HG03159 (cell line): ENCODE data around the gene ZCCHC4.

Experiments used
- ATAC-seq: cut with Tn5 transposase; IDR thresholded peaks from one replicate; pipeline ENCODE4 v1.9.1; 2021; ENCODE audit warnings: mild to moderate bottlenecking, moderate library complexity; ENCODE audit not compliant: unreplicated experiment

The ZCCHC4 gene

DNA sequence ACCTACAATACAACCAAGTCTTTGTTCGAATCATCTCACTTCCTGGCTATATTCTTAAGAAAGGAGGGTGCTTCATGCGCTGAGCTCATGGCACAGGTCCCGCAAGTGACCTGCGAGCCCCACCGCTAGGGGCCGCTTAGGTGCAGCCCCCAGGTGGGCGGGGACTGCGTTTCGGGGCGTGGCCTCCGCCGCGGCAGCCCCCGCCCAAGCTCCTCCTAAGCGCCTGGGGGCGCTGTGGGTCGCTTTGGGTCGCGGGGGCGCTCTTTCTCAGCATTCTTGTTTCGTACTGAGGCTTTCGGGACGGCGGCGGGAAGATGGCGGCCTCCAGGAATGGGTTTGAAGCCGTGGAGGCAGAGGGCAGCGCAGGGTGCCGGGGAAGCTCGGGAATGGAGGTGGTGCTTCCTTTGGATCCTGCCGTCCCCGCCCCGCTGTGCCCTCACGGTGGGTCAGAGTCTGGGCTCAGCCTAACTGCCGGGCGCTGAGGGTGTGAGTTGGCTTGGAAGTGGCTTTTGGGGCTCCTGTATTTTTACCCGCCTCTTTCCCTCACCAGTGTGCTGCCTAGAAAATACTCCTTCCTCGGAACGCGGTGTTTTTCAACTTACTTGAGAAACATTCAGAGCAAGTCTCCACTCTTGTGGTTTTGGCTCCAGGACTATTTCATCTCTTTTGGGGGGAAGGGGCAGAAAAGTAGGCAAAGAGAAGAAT, at the start of gene ZCCHC4:
ZCCHC4 (plus strand) TSS at position 279 of the 705 bp plus-strand sequence; CDS start at position 315, 36 bp downstream.
- peak; percentile 77 for ATAC-seq

DNA sequence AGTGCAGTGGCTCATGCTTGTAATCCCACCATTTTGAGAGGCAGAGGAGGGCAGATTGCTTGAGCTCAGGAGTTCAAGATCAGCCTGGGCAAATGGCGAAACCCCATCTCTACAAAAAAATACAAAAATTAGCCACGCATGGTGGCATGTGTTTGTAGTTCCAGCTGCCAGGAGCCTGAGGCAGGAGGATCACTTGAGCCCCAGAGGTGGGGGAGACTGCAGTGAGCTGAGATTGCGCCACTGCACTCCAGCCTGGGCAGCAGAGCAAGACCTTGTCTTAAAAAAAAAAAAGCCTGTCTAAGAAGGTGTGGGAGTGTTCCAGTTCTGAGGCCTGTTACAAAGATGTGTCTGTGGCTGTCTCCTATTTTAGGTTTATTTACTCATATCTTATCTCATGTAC, 40.7 kb upstream of the ZCCHC4 start:
- ATAC-seq = no peak

DNA sequence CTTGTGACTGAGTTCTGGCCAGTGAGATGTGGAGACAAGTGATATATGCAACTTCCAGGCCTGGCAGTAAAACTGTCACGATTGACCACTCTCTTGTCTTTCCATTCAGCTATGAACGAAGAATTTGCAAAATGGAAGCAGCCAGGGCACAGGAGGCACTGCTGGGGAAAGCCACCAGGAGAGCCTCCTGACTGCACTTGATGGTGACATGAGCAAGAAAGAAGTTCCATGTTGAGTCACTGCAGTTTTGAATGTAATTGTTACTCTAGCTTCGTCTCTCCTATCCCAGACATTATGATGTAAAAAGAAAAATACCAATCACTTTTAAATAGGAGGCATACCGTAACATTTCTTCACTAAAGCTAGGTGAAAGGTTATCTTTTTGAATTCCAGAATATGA, 32.4 kb upstream of the ZCCHC4 start:
- ATAC-seq = no peak

DNA sequence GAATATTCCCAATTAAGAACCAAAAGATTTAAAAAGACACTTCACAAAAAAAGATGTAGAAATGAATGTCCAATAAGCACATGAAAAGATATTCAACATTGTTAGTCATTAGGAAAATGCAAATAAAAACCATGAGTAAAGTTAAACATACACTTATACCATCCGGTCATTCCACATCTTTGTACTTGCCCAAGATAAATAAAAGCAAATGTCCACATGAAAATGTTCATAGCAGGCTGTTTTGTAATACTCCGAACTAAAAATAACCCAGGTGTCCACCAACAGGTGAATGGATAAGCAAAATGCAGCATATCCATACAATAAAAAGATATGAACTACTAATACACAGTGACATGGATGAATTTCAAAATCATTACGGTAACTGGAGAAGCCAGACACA, 28.6 kb upstream of the ZCCHC4 start:
- ATAC-seq = no peak

GRCh38 chr4:25284466-25284865, 28.1 kb upstream of the ZCCHC4 start:
- no peak for ATAC-seq

DNA sequence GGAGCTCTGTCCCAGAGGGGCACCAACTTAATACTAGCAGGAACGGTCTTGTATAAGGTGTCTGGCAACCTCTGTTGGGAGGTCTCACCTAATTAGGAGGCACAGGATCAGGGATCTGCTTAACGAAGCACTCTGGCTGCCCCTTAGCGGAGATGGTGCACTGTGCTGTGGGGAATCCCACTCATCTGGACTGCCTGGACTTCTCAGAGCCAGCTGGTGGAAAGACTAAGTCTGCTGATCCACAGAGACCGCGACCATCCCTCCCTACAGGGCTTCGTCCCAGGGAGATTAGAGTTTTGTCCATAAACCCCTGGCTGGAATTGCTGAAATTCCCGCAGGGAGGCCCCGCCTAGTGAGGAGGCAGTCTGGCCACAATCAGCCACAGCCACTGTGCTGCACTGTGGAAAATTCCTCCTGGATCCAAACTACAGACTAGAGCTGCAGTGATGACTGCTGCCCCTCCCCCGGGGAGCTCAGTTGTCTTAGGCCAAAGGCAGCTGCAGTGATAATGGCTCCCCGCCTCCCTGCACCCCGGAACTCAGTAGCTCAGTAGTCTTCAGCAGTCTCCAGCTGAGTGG, 22.0 kb upstream of the ZCCHC4 start:
- ATAC-seq = no peak

DNA sequence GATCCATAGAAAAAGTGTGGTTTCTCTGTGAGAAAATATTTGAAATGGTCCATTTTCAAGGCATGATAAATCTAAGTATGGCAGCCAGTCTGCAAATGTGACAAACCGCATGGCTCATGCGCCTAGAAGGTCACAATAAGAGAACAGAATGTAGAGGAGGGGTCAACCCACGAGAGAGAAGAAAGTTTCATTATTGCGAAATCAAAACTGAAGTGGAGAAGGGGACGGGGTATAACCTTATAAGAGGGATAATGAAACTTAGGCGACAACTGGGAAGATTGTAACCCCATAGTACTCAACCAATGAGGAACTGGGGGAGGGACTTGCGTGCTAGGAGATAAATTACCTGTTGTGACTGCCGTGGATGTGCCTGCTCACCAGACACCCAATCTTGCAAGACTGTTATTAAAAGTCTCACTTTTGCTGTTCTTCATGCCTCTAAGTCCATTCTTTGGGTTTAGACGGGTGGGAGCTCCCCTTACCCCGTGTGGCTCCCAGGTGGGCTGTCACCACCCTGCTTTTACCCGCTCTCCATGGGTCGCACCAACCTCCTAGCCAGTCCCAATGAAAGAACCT, 21.3 kb upstream of the ZCCHC4 start:
- ATAC-seq = no peak

DNA sequence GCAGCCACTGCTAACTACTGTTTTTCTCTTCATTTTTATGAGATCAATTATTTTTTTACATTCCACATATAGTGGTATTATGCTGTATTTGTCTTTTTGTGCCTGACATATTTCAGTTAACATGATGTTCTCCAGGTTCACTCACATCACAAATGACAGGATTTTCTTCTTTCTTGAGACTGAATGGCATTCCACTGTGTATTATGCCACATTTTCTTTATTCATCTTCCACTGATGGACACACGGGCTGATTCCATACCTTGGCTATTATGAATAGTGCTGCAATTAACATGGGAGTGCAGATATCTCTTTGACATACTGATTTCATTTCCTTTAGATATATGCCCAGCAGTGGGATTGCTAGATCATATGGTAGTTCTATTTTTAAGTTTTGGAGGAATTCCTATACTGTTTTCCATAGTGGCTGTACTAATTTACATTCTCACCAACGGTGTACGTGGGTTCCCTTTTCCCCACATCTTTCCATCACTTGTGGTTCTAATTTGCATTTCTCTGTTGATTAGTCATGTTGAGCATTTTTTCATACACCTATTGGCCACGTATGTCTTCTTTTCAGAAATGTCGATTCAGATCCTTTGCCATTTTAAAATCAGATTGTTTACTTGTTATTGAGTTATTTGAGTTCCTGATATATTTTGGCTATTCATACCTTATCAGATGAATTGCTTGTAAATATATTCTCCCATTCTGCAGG, 14.9 kb upstream of the ZCCHC4 start:
- no peak for ATAC-seq

GRCh38 chr4:25299476-25300203, 12.9 kb upstream of the ZCCHC4 start:
- ATAC-seq = no peak

GRCh38 chr4:25301471-25301870, 11.1 kb upstream of the ZCCHC4 start:
- ATAC-seq = no peak

DNA sequence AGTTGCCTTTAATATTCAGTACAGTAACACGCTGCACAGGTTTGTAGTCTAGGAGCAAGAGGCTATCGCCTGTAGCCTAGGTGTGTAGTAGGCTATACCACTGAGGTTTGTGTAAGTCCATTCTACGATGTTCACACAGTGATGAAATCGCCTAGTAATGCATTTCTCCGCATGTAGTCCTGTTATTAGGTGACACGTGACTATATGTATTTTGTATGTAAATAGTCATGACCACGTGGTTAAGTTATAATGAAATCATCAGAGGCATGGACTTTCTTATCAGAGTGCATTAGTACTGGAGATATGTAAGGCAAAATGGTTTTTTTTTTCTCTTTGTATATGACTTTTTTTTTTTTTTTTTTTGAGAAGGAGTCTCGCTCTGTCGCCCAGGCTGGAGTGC, 9.9 kb upstream of the ZCCHC4 start:
- ATAC-seq = no peak

- ATAC-seq = no peak
These were observed 9.0 kb upstream of the ZCCHC4 start for GRCh38 chr4:25303578-25303977.

GRCh38 chr4:25306518-25307057, 6.0 kb upstream of the ZCCHC4 start:
- no peak for ATAC-seq

- ATAC-seq = no peak
These were observed 5.0 kb upstream of the ZCCHC4 start for GRCh38 chr4:25307596-25307995.

- no peak for ATAC-seq
These were observed 4.3 kb upstream of the ZCCHC4 start for GRCh38 chr4:25308306-25308705.

GRCh38 chr4:25308761-25309160, 3.8 kb upstream of the ZCCHC4 start:
- no peak for ATAC-seq

- peak; percentile 51 for ATAC-seq
These were observed 2.3 kb upstream of the ZCCHC4 start for GRCh38 chr4:25310066-25310802.

DNA sequence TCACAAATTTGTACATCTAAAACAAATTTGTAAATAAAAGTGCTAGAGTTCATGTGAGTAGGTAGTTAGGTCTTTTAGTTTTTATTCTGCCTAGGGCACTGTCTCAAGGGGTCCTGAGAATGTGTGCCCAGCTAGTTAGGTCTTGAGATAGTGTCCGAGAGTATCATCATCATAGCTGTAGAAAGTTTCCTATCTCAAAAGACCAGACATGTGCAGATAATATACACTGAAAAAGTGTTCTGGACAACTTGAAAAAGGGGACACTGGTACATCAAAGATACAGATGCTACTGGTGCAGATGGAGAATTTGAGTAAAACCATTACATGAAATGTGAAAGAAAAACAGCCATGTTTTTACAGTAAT, 1.8 kb upstream of the ZCCHC4 start:
- ATAC-seq = peak; percentile 16

GRCh38 chr4:25313201-25313895, 774 bp downstream of the ZCCHC4 start:
- ATAC-seq = no peak

GRCh38 chr4:25320336-25320735, 7.8 kb downstream of the ZCCHC4 start:
- no peak for ATAC-seq
